GM12864 (cell line): ENCODE data around the gene DUSP3.

ENCODE experiments used
- DNase-seq: peaks from one replicate; pipeline ENCODE4 v3.0.0-alpha.2; 2011; ENCODE audit warnings: low read depth
- H3K4me3 ChIP-seq: 2 replicates; pipeline ENCODE4 v1.5.1; 2011; ENCODE audit warnings: mild to moderate bottlenecking, low read depth, low read length, control low read depth
- TF ChIP-seq, protein P1 (sequence below): IDR thresholded peaks from 2 replicates; pipeline ENCODE4 v1.5.1; 2011; ENCODE audit warnings: low read depth, mild to moderate bottlenecking, moderate library complexity, low read length, control low read depth, inconsistent platforms; ENCODE audit errors: missing control alignments

Gene DUSP3

DNA sequence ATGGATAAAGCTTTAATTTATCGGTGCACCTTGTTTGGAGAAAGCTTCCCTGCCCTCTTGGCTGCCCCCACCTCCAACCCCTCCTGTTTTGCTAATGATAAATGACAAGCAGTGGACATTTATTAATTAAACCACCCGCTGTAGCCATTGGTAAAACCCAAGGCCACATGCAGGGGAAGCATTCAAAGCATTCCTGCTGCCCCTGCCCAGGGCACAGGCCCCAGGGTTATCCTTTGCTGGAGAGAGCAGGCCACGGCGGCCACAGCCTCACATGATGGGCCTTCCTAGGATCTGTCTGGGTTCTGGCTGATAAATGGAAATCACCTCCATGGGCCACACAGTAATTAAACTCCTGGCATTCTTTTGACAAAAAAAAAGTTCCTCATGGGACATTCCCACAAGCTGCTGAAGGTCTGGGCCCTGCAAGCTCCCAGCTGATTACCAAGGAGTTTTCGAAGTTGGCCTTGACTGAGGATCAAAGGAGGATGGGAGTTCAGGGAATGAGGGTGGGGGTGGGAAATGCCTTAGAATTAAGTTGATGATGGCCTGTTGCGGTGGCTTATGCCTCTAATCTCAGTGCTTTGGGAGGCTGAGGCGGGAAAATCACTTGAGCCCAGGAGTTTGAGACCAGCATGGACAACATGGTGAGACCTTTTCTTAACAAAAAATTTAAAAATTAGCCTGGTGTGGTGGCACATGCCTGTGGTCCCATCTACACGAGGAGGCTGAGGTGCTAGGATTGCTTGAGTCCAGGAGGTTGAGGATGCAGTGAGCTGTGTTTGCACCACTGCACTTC lies 55.7 kb downstream of the DUSP3 start:
- TF ChIP-seq, protein P1, sequence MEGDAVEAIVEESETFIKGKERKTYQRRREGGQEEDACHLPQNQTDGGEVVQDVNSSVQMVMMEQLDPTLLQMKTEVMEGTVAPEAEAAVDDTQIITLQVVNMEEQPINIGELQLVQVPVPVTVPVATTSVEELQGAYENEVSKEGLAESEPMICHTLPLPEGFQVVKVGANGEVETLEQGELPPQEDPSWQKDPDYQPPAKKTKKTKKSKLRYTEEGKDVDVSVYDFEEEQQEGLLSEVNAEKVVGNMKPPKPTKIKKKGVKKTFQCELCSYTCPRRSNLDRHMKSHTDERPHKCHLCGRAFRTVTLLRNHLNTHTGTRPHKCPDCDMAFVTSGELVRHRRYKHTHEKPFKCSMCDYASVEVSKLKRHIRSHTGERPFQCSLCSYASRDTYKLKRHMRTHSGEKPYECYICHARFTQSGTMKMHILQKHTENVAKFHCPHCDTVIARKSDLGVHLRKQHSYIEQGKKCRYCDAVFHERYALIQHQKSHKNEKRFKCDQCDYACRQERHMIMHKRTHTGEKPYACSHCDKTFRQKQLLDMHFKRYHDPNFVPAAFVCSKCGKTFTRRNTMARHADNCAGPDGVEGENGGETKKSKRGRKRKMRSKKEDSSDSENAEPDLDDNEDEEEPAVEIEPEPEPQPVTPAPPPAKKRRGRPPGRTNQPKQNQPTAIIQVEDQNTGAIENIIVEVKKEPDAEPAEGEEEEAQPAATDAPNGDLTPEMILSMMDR = no peak
- H3K4me3 ChIP-seq = no peak overlapping the region
- DNase-seq = no peak

DNA sequence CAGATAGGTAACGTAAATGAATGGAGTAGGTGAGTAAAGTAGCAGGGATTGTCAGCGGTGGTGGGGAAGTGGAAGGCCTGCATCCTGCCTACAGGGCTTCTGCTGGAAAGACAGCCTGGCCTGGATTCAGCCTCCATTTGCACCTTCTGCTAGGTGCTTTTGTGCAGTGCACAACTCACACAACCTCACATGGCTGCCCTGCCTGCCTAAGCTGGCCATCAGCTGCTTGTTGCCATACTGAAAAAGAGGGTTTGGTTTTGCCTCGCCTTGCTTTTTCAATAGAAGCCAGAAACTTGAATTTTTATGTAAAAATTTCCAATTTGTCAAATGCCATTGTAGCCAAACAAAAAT lies 56.5 kb downstream of the DUSP3 start:
- TF ChIP-seq, protein P1 = no peak
- no peak overlapping the region for H3K4me3 ChIP-seq
- no peak for DNase-seq

DNA sequence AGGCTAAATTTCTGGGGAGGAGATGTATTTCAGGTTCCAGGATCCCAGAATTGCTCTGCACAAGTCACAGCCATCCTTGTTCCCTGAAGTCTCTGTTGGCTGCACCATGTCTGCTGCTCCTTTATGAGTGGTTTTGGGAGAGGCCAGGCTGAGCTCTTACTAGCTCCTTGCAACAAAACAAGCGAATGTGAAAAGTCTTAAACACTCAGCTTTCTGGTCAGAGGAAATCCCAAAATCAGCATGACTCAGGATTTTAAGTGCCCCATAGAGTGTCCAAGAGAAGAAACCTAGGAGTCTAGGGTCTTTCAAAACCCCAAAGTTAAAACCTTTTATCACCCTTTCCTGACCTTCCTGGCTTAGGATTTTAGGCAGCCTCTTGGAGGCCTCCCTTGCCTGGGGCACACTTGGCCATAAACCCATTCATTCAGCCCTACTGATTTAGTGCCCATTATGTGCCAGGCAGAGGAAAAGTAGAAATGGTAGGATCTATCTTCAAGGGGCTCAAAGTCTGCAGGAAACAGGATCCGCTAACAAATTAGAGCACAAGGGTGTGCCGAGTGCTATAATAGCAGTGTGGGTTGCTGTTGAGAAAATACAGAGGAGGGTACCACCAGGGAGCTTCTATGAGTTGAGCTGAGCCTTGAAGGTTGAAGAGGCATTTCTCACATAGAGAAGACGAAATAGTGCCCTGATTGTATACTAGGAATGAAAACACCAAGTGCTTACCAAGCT lies 57.1 kb downstream of the DUSP3 start:
- TF ChIP-seq, protein P1 = no peak
- no peak overlapping the region; the same call in 1 of the 2 replicates for H3K4me3 ChIP-seq
- DNase-seq = no peak

DNA sequence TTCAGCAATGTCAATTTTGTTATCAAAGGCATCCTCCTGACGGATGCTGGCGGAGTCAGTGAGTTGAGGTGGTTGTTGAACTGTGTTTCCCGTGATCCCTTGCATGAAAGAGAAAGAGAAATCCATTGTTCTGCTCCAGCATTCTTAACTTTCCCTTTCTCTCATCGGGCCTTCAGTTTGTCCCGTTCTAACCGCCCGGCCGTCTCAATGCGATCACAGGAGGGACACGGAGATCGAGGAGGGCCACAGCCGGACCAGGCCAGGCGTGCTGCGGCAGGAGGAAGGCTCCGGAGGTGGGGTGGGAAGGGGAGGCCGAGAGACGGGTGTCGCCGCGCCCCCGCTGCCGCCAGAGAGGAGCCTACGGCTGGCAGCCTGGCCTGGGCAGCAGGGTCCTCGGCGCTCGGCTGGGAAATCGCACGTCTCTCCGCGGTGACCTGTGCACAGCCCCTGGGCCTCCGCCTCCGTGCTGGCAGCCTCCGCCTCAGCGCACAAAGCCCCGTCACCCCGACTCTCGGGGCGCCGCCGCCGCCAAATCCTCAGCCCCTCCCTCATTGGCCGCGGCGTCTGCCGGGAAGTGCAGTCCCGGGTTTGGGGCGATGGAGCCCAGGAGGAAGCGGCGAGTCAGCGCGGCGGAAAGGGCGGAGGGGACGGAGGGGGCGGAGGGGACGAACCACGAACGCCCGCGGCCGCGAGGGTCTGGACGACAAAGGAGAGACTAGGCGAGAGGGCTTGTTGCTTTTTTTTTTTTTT lies 58.3 kb downstream of the DUSP3 start:
- TF ChIP-seq, protein P1 = no peak
- no peak for DNase-seq
- peak overlapping the region; percentile 88 for H3K4me3 ChIP-seq

DNA sequence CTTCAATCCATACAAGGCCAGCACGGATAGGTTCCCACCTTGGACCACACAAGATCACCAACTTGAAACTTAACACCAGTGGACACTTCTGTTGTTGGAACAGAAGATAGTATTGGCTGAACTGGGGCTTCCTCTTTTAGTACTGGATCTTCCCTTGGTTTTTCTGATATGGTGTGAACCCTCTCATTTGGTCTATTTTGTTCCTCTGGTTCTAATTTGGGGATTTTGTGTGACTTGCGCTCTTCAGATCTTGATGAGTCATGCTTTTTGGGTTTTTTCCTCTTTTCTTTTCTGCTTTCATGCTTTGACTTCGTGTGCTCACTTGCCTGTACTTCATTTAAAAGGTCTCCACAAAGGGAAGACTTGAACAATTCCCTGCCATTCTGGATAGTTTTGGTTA lies 59.2 kb downstream of the DUSP3 start:
- no peak overlapping the region for H3K4me3 ChIP-seq
- no peak for DNase-seq
- TF ChIP-seq, protein P1 = no peak

DNA sequence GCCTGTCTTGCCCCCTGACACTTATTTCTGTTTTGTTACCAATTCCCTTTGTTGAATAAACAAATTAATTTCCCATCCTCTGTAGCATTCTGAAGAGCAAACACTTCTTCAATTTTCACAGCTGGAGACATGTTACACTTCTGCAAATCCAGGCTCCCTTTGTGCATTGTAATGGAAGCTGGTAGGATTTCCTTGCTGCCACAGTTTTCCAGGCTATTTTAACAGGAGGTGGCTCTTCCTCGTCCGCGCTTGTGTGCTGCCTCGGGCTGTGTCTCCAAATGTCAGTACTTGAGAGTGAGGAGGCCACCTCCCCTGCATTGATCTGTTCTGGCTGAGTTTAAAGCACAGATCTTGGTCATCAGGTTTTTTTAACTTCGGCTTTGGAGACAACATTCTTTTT lies 60.2 kb downstream of the DUSP3 start:
- TF ChIP-seq, protein P1 = no peak
- H3K4me3 ChIP-seq = no peak overlapping the region
- no peak for DNase-seq
